SK-N-SH (cell line): Measurements from ENCODE around the gene RPL19. TPM values are rescaled to one million over a fixed set of nuclear protein-coding genes. Genes with fewer than 3 reads are reported as not detected.

Source experiments
- CTCF ChIA-PET: fragments of 300-600, 350-600 bp; formaldehyde crosslinking; extraction: SDS; loops from one replicate; lab custom pipeline; 2021; lab: Yijun Ruan, JAX
- POLR2A ChIA-PET: fragments of 350-600 bp; sonication (Branson Sonifier 250); formaldehyde crosslinking; extraction: SDS; loops from one replicate; lab custom pipeline; 2020; ENCODE audit warnings: antibody characterized with exemption, inconsistent platforms; lab: Yijun Ruan, JAX
- DNase-seq: peaks from one replicate; pipeline ENCODE4 v3.0.0; 2012
- H2AFZ ChIP-seq: fragments of 200-600 bp; sonication (generic); 2 replicates; pipeline ENCODE4 v1.8.1; 2016; ENCODE audit warnings: antibody characterized with exemption, mild to moderate bottlenecking, low read depth
- H3F3A ChIP-seq: fragments of 200-600 bp; sonication (generic); replicated peaks from 2 replicates; pipeline ENCODE3; 2016; ENCODE audit warnings: antibody characterized with exemption, mild to moderate bottlenecking; ENCODE audit not compliant: insufficient read depth
- H3K27ac ChIP-seq, 2 experiments: fragments of 200-500 bp in 1 of 2; fragments of 200-600 bp in 1 of 2; sonication (Bioruptor generic) in 1 of 2; sonication (generic), shearing (Covaris generic) in 1 of 2; 2 replicates each; pipeline versions ENCODE4 v1.5.1 to v1.6.1; 2014 to 2016; ENCODE audit warnings: low read depth in 2 of 2, inconsistent platforms in 1 of 2, low read length in 1 of 2, mild to moderate bottlenecking in 1 of 2, mixed read lengths in 1 of 2
- H3K27me3 ChIP-seq: fragments of 200-600 bp; sonication (generic), shearing (Covaris generic); 2 replicates; pipeline ENCODE4 v1.6.1; 2016; ENCODE audit warnings: mixed run types; ENCODE audit not compliant: insufficient read depth
- H3K36me3 ChIP-seq, 2 experiments: fragments of 200-500 bp in 1 of 2; fragments of 200-600 bp in 1 of 2; sonication (Bioruptor generic) in 1 of 2; sonication (generic) in 1 of 2; replicated peaks in 1 of 2; 2 replicates each; pipeline versions ENCODE3 to v1.5.1; 2014 to 2016; ENCODE audit warnings: low read length in 1 of 2, mild to moderate bottlenecking in 1 of 2; ENCODE audit not compliant: insufficient read depth in 2 of 2, control insufficient read depth in 1 of 2
- H3K4me1 ChIP-seq, 2 experiments: fragments of 200-500 bp in 1 of 2; fragments of 200-600 bp in 1 of 2; sonication (Bioruptor generic) in 1 of 2; sonication (generic), shearing (Covaris generic) in 1 of 2; 2 replicates each; pipeline versions ENCODE4 v1.5.1 to v1.6.1; 2014 to 2016; ENCODE audit warnings: low read depth in 1 of 2, low read length in 1 of 2, mixed run types in 1 of 2; ENCODE audit not compliant: insufficient read depth in 2 of 2, control insufficient read depth in 1 of 2
- H3K4me2 ChIP-seq: fragments of 200-600 bp; sonication (generic), shearing (Covaris generic); 2 replicates; pipeline ENCODE4 v1.6.1; 2017; ENCODE audit warnings: mixed run types
- H3K4me3 ChIP-seq, 2 experiments: fragments of 200-500 bp in 1 of 2; fragments of 200-600 bp in 1 of 2; sonication (Bioruptor generic) in 1 of 2; sonication (generic), shearing (Covaris generic) in 1 of 2; 2 replicates each; pipeline versions ENCODE4 v1.5.1 to v1.8.1; 2014 to 2016; ENCODE audit warnings: low read depth in 2 of 2, inconsistent platforms in 1 of 2, low read length in 1 of 2, mild to moderate bottlenecking in 1 of 2, mixed read lengths in 1 of 2, moderate library complexity in 1 of 2
- H3K79me2 ChIP-seq: fragments of 200-600 bp; sonication (generic); 2 replicates; pipeline ENCODE4 v1.8.1; 2017; ENCODE audit warnings: mild to moderate bottlenecking; ENCODE audit not compliant: insufficient read depth
- H3K9ac ChIP-seq: fragments of 200-600 bp; sonication (generic); 2 replicates; pipeline ENCODE4 v1.6.1; 2017; ENCODE audit warnings: mixed run types
- H3K9me2 ChIP-seq: fragments of 200-600 bp; sonication (generic); 2 replicates; pipeline ENCODE4 v1.6.1; 2017; ENCODE audit warnings: mixed run types
- H3K9me3 ChIP-seq: fragments of 200-600 bp; sonication (generic); 2 replicates; pipeline ENCODE4 v1.6.1; 2017; ENCODE audit warnings: mixed run types, mild to moderate bottlenecking, moderate library complexity
- H4K20me1 ChIP-seq: fragments of 200-600 bp; sonication (generic); 2 replicates; pipeline ENCODE4 v1.6.1; 2017; ENCODE audit warnings: mild to moderate bottlenecking, mixed run types; ENCODE audit not compliant: insufficient read depth
- CTCF ChIP-seq: fragments of 200-600 bp; sonication (generic); IDR thresholded peaks from 2 replicates; pipeline ENCODE4 v1.6.1; 2017; ENCODE audit warnings: antibody characterized with exemption, mild to moderate bottlenecking, moderate library complexity
- ELF1 ChIP-seq: IDR thresholded peaks from 2 replicates; pipeline ENCODE4 v1.4.0; 2012
- FOSL2 ChIP-seq: IDR thresholded peaks from 2 replicates; pipeline ENCODE4 v1.4.0; 2012; ENCODE audit warnings: low read depth, mild to moderate bottlenecking, moderate library complexity, borderline replicate concordance
- IRF3 ChIP-seq: fragments of 150-350 bp; IDR thresholded peaks from 2 replicates; pipeline ENCODE4 v1.6.1; 2016; ENCODE audit warnings: mild to moderate bottlenecking, low read depth, low read length
- MAX ChIP-seq: IDR thresholded peaks from 2 replicates; pipeline ENCODE4 v1.4.0; 2012; ENCODE audit warnings: low read depth
- MXI1 ChIP-seq: IDR thresholded peaks from 2 replicates; pipeline ENCODE4 v1.6.1; 2012; ENCODE audit warnings: mild to moderate bottlenecking, low read depth, low read length, improper control_type of control experiment
- YY1 ChIP-seq: IDR thresholded peaks from 2 replicates; pipeline ENCODE4 v1.4.0; 2012; ENCODE audit warnings: low read depth, mild to moderate bottlenecking
- ZBTB33 ChIP-seq: IDR thresholded peaks from 2 replicates; pipeline ENCODE4 v1.4.0; 2012; ENCODE audit warnings: low read depth, borderline replicate concordance
- WGBS: methylation state at CpG from one replicate; pipeline ENCODE4 v1.1.6; 2017; ENCODE audit warnings: low lambda C conversion rate; 5-methylcytosine and 5-hydroxymethylcytosine counted together
- polyA plus RNA-seq, 3 experiments: library from polyadenylated mRNA; depleted of rRNA; stranded (reverse); fragments of >200 nt; gene quantifications; 2 replicates each; pipeline ENCODE4 v1.2.3, GENCODE V29; 2012

Gene RPL19
- polyA plus RNA-seq, 1 of the 3 experiments (the other 2 are of a cell fraction): 3,473 TPM

- Histone ChIP-seq H3K9ac (no peak overlapping the region), H3K36me3 (no peaks in the 10 kb centered on the region), H3K9me3 (no peaks in the 10 kb centered on the region), H4K20me1 (no peaks in the 10 kb centered on the region), H3K4me2 (no peak overlapping the region), H3K79me2 (no peaks in the 10 kb centered on the region), H3K4me3 (no peak overlapping the region), H3K27ac (no peak overlapping the region), H3K4me1 (peaks cover 7 to 18% of the 10 kb centered on the region in 2 experiments; a peak in 1 of 4 replicates), H3K9me2 (no peaks in the 10 kb centered on the region), H2AFZ (no peak overlapping the region), H3K27me3 (no peaks in the 10 kb centered on the region), H3F3A (no peaks in the 10 kb centered on the region)
- no peak for TF ChIP-seq YY1
- TF ChIP-seq IRF3: no peak
- no peak for TF ChIP-seq CTCF
- TF ChIP-seq ELF1: no peak
- no peak for TF ChIP-seq MAX
- no peak for TF ChIP-seq MXI1
- no peak for TF ChIP-seq ZBTB33
- ChIA-PET POLR2A (interaction anchor here (1.1 to 1.5 kb wide), 2 partner anchors 31 to 37 kb away, joined by 3 to 7 read pairs; partner anchors contain the start of gene RPL19), CTCF (interaction anchor here (0.9 to 22.6 kb wide), 9 partner anchors 7 to 254 kb away, joined by 4 to 781 read pairs (median 7); partner anchors contain the start of genes CACNB1 and RPL19)
- WGBS: 90% methylated on average over 6 of the region's 6 CpGs
- no peak for DNase-seq
Observed at GRCh38 chr17:39236981-39237441, 36.9 kb downstream of the RPL19 start.

GRCh38 chr17:39237586-39237985 lies 37.5 kb downstream of the RPL19 start:
- no peaks in the 10 kb centered on the region for H3K27me3 ChIP-seq
- 92% methylated on average over 5 of the region's 7 CpGs for WGBS
- ChIA-PET CTCF (interaction anchor here (1.0 to 22.6 kb wide), 10 partner anchors 5 to 386 kb away, joined by 3 to 781 read pairs (median 13); partner anchors contain the start of genes CACNB1, RPL19 and STAC2), POLR2A (interaction anchor here (1.4 kb wide), 1 partner anchor 38 kb away, joined by 9 read pairs; the partner anchor contains the start of gene RPL19)
- H3K9ac ChIP-seq: no peak overlapping the region
- no peaks in the 10 kb centered on the region for H3K36me3 ChIP-seq
- H3F3A ChIP-seq: no peaks in the 10 kb centered on the region
- no peaks in the 10 kb centered on the region for H3K79me2 ChIP-seq
- no peak for DNase-seq
- H3K9me3 ChIP-seq: no peaks in the 10 kb centered on the region
- no peak for TF ChIP-seq FOSL2
- no peaks in the 10 kb centered on the region for H4K20me1 ChIP-seq
- no peak overlapping the region for H3K27ac ChIP-seq
- no peak overlapping the region for H2AFZ ChIP-seq
- H3K4me3 ChIP-seq: no peak overlapping the region
- peaks cover 7 to 18% of the 10 kb centered on the region in 2 experiments; a peak in 1 of 4 replicates for H3K4me1 ChIP-seq
- H3K9me2 ChIP-seq: no peaks in the 10 kb centered on the region
- H3K4me2 ChIP-seq: no peak overlapping the region
